GM18520 (cell line): ENCODE data around the gene TIA1.
"Not testable (repeated sequence)": the region's sequence is repeated elsewhere in the genome, so short reads cannot be mapped to it uniquely, and the experiment has no call there.

ENCODE experiments used
- ATAC-seq: cut with Tn5 transposase; IDR thresholded peaks from one replicate; pipeline ENCODE4 v1.9.1; 2021; ENCODE audit not compliant: unreplicated experiment

Gene TIA1

GRCh38 chr2:70223305-70223704 is 25.1 kb downstream of the TIA1 start:
- ATAC-seq = not testable (repeated sequence)

DNA sequence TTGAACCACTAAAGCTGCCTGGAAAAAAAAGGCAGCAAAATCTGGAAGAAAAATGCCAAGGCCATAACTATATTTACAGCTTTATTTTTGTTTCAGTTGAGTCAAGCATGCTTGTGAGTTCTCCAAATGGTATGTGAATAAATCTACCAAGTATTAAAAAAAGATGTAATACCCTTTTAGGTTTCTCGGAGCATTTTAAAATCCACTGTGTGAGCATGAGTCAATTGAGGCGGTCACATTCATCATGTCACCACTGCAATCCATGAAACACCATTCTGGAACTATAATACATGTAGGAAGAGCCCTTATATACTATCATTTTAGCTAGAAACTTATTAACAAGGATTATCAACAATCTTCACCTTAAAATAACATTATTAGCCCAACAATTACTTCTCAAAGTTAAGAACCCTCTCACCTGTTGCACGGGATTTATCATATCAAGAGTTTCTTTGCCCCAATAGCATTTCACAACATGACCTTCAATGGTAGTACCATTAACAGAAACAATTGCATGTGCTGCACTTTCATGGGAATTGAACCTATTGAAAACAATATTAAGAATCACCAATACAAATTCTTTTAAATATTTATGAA is 33.4 kb downstream of the TIA1 start:
- no peak for ATAC-seq

- no peak for ATAC-seq
These were observed 34.1 kb downstream of the TIA1 start for GRCh38 chr2:70214365-70214764.

- no peak for ATAC-seq
These were observed 36.0 kb downstream of the TIA1 start for GRCh38 chr2:70212298-70212932.

DNA sequence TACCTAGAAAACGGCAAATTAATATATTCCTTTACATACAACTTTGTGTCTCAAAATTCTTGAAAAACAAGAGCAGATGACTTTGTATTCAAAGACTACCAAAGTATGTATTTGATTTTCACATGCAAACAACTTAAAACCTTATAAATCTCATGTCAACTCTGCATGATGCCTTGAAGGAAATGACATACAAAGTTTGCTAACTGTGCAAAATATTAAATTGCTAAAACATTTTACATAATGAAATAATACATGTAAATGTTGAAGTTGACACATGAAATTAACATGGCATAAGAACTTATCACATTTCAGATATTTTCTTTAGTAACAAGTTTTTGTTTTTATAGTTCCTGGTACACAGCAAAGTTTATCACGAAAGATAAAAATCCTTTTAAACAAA is 36.8 kb downstream of the TIA1 start:
- no peak for ATAC-seq

- no peak for ATAC-seq
These were observed 44.0 kb downstream of the TIA1 start for GRCh38 chr2:70204452-70204851.

GRCh38 chr2:70203086-70203485 is 45.3 kb downstream of the TIA1 start:
- no peak for ATAC-seq

DNA sequence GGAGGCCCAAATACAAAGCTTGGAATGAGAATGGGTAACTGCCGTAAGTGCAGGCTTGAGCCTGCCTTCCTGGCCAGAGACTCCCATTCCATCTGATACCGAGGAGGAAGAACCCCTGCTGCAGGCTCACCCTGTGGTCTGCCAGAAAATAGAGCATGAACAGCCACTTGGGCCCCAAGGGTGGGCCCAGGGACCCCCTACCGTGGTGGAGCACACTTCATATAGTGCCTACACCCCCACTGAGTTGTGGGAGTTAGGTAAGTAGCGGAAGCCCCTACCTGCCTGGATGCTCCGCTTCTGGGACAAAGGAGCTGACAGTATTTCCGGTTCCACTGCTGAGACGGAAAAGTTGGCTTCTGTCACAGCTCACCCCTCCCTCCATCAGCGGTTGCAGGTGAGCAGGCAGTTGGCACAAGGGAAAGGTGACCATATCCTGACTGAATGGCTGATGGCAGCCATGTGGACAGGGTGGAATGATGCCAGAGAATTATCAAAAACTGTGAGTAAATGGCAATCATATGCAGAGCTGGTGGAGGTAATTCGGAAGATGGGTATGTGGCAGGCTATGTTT is 46.1 kb downstream of the TIA1 start:
- ATAC-seq = no peak

GRCh38 chr2:70201831-70202230 is 46.6 kb downstream of the TIA1 start:
- ATAC-seq = no peak

DNA sequence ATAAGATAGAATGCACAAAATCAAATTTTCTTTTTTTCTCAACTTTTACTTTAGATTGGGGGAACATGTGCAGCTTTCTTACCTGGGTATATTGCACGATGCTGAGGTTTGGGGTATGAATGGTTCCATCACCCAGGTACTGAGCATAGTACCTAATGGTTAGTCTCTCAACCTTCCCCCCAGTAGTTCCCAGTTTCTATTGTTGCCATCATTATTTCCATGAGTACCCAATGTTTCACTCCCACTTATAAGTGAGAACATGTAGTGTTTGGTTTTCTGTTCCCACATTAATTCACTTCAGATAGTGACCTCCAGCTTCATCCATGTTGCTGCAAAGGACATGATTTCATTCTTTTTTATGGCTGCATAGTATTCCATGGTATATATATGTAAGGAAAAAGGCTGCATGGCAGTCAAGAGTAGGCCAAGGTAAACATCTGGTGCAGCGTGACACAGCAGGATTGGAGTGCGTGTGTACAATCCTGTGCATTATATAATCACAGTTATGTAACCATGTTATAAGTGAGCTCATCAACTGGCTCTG is 47.1 kb downstream of the TIA1 start:
- ATAC-seq = no peak

DNA sequence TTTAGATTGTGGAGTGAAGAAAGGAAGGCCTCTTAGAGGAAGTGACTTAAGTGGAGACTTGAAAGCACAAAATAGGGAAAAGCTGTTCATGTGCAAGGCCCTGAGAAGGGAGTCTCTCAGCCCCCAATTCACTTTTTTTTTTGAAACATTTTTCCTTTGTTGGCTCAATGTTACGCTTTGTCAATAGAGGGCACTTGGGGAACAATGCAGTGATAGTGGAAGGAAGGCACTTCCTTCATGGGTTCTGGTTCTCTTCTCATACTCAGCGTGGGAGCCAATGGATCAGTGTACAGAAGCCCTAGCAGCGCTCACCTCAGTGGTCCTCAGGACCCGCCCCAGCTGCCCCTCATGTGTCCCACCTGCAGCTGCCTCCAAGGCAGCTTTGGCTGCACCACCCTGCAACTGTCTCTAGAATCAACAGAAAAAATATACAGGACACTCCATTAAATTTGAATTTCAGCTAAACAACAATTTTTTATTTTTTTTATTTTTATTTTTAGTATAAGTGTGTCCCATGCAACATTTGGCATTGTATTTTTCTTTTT is 49.0 kb downstream of the TIA1 start:
- ATAC-seq = no peak

- ATAC-seq = no peak
These were observed 55.9 kb downstream of the TIA1 start for GRCh38 chr2:70192516-70192915.

GRCh38 chr2:70191244-70191735 is 57.1 kb downstream of the TIA1 start:
- ATAC-seq = no peak

- ATAC-seq = peak; percentile 85
These were observed 57.8 kb downstream of the TIA1 start, which contains the start of gene C2orf42 for GRCh38 chr2:70190418-70191243. C2orf42 (minus strand) TSS chr2:70191019; CDS start chr2:70181985, 9,034 bp downstream.

- no peak for ATAC-seq
These were observed 60.0 kb downstream of the TIA1 start for GRCh38 chr2:70188460-70188859.

- not testable (repeated sequence) for ATAC-seq
These were observed 61.3 kb downstream of the TIA1 start for GRCh38 chr2:70187170-70187569.

GRCh38 chr2:70182689-70183088 is 65.7 kb downstream of the TIA1 start:
- no peak for ATAC-seq

DNA sequence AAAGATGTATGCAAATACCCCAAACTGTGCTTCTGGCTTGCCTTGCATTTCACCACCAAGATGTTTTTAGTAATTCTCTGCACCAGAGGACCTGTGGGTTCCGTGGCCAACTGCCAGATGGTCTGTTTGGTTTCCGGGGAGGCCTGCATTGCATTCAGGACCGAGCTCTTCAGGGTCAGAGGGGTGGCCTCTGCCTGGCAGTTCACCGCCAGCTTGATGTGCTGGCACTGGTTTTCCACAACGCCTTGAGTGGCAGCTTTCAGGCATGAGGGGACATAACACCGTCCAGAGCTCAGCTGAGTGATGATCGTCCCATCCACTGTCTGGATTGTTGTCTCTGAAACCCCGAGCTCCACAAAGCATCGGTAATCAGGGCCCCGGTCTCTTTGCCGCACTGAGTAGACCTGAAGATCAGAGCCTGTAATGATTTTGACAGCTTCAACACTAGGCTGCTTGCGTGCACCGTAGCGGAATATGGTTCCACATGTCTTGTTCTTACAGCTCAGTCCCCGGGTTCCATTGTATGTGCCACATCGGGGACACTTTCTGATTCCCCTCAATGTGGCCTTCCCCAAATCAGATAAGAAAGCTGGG is 67.0 kb downstream of the TIA1 start:
- no peak for ATAC-seq

DNA sequence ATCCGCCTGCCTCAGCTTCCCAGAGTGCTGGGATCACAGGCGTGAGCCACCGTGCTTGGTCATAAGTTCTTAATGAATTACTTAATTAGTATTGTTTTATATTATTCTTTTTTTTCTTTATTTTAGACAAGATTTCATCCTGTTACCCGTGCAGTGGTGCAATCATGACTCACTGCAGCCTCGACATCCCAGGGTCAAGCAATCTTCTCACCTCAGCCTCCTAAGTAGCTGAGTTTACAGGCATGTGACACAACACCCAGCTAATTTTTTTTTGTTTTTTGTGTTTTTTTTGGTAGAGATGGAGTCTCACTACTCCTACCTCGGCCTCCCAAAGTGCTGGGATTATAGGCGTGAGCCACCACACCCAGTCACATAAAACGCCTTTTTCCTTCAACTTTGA is 74.9 kb downstream of the TIA1 start:
- no peak for ATAC-seq

GRCh38 chr2:70169654-70170245 is 78.7 kb downstream of the TIA1 start:
- not testable (repeated sequence) for ATAC-seq
